Fibroblast of lung (primary cell): ENCODE results near the gene AREL1.

Source experiments
- EZH2 ChIP-seq: IDR thresholded peaks from 2 replicates; pipeline ENCODE4 v1.5.1; 2012; ENCODE audit warnings: low read length, control low read depth, mild to moderate bottlenecking; ENCODE audit errors: missing control alignments
- TF ChIP-seq, protein P1 (sequence below), 2 donors: IDR thresholded peaks in 1 of 2; conservative IDR thresholded peaks in 1 of 2; 1 replicate in 1 of 2; 2 replicates in 1 of 2; pipeline ENCODE4 v1.5.1; 2011 to 2012; ENCODE audit warnings: low read length in 2 of 2, control low read depth in 1 of 2, inconsistent platforms in 1 of 2, low read depth in 1 of 2, mild to moderate bottlenecking in 1 of 2

DNA sequence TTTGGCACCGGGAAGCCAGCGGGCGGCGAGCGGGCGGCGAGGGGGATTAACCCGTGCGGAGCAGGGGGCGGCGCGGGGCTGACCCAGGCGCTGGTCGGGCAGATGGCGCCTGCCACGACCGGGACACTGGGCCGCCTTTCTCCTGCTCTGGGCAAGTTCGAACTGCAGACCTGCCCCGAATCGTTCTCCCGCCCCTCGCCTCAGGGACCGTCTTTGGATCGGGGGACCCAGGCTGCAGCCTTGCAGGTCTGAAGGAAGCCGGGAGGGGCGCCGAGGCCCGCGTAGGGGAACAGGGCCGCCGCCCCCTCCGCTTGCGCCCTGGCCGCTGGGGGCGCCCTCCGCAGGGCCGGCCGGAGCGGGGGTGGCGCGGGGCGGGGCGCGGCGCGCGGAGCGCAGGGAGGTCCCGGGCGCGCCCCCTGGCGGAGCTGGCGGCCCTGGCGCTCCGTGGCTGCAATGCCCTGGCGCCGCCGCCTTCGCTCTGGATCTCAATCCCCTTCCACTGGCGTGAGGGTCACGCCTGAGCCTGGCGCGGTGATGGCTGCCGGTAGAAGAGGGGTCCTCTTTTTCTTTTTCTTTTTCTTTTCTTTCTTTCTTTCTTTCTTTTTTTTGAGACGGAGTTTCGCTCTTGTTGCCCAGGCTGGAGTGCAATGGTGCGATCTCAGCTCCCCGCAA is 100.4 kb downstream of the AREL1 start:
- no peak for TF ChIP-seq EZH2
- TF ChIP-seq, protein P1, sequence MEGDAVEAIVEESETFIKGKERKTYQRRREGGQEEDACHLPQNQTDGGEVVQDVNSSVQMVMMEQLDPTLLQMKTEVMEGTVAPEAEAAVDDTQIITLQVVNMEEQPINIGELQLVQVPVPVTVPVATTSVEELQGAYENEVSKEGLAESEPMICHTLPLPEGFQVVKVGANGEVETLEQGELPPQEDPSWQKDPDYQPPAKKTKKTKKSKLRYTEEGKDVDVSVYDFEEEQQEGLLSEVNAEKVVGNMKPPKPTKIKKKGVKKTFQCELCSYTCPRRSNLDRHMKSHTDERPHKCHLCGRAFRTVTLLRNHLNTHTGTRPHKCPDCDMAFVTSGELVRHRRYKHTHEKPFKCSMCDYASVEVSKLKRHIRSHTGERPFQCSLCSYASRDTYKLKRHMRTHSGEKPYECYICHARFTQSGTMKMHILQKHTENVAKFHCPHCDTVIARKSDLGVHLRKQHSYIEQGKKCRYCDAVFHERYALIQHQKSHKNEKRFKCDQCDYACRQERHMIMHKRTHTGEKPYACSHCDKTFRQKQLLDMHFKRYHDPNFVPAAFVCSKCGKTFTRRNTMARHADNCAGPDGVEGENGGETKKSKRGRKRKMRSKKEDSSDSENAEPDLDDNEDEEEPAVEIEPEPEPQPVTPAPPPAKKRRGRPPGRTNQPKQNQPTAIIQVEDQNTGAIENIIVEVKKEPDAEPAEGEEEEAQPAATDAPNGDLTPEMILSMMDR (conservative IDR thresholded peaks at IDR 0.05 in 1 of 2, IDR thresholded peaks at IDR 0.05 in 1 of 2; ENCODE audit: low read depth in 1 of 2, low read length in 2 of 2), result peak; percentile 44 to 49
